GM19351 (cell line): ENCODE measurements around the gene PARD6B.
"Not testable (repeated sequence)": the region's sequence is repeated elsewhere in the genome, so short reads cannot be mapped to it uniquely, and the experiment has no call there.

Experiments
- ATAC-seq: cut with Tn5 transposase; IDR thresholded peaks from one replicate; pipeline ENCODE4 v1.9.1; 2021; ENCODE audit warnings: mild to moderate bottlenecking, moderate library complexity; ENCODE audit not compliant: unreplicated experiment

The PARD6B gene

DNA sequence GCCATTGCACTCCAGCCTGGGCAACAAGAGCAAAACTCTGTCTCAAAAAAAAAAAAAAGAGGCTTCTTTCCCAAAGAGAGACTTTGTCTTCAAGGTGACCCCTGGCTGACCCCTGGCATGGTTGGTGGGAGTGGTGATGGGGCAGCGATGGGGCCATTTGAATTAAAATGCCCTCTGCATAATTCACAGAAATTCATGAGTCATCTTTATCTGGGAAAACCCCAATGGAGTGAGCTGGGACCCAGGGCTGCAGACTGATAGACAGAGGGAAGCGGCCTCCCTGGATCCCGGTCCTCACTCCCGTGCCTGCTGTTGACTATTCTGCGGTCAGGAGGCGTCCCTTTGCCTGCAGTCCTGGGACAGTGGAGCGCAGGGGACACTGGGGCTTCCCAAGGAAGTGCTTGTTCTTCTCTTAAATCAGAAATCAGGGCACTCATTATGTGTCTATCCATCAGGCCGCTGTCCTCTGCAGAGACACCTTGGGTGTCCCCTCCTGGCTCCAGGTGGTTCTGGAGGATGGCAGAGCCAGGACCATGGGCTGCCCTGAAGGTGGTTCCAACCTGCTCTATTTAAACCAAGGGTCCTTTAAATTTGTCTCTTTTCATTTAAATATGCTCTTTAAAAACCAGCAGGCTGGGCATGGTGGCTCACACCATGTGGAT lies 40.2 kb downstream of the PARD6B start:
- ATAC-seq: not testable (repeated sequence)

DNA sequence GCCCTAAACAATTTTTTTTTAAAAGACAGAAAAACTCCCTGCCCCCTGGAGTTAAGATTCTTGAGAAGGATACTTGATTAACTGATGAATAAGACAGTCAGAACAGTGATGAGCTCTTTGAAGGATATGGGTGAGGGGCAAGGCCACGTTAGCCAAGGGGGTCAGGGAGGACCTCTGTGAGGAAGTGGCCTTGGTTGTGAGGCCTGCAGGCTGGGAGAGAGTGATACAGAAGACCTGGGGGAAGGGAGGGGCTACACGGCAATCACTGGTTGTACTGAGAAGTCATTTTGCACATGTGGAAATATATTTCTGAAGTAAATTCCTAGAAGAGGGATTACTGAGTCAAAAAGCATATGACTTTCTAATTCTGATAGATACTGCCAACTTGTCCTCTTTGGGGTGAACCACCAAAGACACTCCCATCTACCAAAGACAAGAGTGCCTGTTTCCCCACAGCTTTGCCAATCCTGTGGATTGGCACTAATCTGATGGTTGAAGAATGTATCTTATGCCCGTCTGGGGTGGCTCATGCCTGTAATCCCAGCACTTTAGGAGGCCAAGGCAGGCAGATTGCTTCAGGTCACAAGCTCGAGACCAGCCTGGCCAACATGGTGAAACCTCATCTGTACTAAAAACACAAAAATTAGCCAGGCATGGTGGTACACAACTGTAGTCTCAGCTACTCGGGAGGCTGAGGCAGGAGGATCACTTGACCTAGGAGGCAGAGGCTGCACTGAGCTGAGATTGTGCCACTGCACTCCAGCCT lies 41.2 kb downstream of the PARD6B start:
- no peak for ATAC-seq

DNA sequence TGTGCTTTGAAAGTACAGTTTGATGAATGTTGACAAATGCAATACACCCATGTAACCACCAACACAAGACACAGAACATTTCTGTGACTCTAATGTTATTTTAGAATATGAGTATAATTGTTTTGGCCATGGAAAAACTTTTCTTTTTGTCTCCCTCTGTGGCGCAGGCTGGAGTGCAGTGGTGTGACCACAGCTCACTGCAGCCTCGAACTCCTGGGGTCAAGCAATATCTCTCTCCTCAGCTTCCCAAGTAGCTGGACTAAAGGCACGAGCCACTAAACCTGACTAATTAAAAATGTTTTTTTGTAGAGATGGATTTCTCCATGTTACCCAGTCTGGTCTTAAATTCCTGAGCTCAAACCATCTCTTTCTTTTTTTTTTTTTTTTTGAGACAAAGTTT lies 43.1 kb downstream of the PARD6B start:
- ATAC-seq: no peak

DNA sequence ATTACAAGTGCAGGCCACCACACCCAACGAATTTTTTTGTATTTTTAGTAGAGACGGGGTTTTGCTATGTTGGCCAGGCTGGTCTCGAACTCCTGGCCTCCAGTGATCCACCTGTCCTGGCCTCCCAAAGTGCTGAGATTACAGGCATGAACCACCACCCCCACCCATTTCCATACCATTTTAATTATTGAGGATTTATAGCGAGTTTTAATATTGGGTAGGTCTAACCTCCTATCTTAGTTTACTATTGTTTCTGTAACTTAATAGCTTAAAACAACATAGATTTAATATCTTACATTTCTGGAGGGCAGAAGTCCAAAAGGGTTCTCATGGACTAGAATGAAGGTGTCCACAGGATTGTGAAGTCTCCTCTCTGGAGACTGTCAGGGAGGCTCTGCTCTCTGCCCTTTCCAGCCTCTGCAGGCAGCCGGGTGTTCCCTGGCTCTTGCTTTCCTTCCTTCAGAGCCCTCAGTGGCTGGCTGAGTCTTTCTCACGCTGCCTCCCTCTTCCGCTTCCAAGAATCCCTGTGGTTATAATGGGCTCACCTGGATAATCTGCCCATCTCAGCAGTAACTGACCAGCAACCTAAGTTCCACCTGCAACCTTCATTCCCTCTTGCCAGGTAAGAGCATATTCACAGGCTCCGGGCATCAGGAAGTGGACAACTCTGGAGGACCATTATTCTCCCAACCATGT lies 44.9 kb downstream of the PARD6B start:
- no peak for ATAC-seq

DNA sequence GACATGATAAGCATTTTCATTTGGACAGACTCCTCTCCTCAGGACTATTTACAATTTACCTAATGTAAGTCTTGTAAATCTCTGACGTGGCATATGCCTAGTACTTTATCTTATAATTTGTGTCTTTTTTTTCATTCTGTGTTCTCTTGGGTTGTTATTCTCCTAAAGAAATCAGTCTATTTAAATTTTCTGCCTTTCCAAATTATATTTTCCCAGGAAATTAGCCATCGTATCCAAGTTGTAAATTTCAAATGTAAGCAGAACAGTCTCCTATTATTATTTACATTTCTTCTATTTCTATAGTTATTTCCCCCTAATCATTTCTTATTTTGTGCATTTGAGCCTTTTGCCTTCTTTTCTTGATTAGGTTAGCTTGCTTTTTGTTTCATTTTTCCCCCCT lies 46.0 kb downstream of the PARD6B start:
- ATAC-seq: no peak

DNA sequence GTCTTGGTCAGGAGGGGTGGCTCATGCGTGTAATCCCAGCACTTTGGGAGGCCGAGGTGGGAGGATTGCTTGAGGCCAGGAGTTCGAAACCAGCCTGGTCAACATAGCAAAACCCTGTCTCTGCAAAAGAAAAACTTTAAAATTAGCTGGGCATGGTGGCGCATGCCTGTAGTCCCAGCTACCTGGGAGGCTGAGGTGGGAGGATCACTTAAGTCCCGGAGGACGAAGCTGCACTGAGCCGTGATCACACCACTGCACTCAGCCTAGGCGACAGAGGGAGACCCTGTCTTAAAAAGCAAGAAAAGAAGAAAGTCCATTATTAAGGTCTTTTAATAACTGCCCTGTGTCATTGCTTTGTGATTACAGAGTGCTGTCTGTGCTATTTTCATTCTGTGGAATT lies 47.6 kb downstream of the PARD6B start:
- ATAC-seq: not testable (repeated sequence)

DNA sequence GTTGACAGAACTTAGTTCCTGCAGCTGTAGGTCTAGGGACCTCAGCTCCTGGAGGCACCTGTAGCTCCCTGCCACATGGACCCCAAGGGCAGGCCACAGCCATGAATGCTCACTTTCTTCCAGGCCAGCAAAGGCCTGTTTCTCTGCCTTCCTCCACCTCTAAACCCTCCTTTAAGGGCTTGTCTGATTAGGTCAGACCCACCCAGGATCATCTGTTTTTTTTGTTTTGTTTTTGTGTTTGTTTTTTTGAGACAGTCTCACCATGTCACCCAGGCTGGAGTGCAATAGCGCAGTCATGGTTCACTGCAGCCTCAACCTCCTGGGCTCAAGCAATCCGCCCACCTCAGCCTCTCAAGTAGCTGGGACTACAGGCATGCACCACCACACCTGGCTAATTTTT lies 52.0 kb downstream of the PARD6B start:
- no peak for ATAC-seq

DNA sequence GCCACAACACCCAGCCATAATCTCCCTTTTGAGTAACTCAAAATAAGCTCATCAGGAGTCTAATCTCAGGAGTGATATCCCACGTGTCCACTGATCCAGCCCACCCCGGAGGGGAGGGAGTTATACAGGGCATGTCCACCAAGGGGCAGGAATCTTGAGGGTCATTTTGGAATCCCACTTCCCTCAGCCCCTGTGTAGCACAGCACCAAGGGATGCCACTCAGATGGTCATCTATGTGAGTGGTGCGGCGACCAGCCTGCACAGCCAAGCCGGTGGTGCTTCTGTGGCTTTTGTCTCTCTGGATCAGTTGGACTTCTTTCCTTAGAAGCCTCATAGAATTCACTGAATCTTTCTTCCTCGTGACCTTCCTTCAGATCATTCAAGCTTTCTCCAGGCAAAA lies 52.5 kb downstream of the PARD6B start:
- no peak for ATAC-seq

DNA sequence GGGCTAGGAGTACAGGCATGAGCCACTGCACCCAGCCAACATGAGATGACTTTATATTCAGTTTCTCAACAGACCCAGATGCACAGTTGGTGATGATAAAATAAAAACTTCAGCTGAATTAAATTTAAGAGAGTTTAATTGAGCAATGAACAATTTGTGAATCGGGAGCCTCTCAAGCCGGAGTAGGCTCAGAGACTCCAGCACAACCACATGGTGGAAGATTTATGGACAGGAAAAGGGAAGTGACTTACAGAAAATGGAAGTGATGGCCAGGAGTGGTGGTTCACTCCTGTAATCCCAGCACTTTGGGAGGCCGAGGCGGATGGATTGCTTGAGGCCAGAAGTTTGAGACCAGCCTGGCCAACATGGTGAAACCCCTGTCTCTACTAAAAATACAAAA lies 53.1 kb downstream of the PARD6B start:
- no peak for ATAC-seq

DNA sequence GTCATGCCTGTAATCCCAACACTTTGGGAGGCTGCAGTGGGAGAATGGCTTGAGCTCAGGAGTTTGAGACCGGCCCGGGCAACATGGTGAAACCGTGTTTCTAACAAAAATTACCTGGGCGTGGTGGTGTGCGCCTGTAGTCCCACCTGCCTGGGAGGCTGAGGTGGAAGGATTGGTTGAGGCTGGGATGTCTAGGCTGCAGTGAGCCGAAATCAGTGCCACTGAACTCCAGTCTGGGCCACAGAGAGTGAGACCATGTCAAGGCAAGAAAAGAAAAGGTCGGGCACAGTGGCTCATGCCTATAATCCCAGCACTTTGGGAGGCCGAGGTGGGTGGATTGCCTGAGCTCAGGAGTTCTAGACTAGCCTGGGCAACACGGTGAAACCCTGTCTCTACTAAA lies 55.3 kb downstream of the PARD6B start:
- ATAC-seq: no peak

DNA sequence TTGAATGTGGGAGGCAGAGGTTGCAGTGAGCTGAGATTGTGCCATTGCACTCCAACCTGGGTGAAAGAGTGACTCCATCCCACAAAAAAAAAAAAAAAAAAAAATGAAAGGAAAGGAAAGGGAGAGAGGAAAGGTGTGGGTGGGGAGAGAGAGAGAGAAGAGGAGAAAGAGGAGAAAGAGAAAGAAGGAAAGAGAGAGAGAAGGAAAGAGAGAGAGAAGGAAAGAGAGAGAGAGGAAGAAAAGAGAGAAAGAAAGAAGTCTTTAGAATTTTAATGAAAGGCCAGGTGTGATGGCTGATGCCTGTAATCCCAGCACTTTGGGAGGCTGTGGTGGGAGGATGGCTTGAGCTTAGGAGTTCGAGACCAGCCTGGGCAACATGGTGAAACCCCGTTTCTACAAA lies 55.8 kb downstream of the PARD6B start:
- ATAC-seq: no peak

DNA sequence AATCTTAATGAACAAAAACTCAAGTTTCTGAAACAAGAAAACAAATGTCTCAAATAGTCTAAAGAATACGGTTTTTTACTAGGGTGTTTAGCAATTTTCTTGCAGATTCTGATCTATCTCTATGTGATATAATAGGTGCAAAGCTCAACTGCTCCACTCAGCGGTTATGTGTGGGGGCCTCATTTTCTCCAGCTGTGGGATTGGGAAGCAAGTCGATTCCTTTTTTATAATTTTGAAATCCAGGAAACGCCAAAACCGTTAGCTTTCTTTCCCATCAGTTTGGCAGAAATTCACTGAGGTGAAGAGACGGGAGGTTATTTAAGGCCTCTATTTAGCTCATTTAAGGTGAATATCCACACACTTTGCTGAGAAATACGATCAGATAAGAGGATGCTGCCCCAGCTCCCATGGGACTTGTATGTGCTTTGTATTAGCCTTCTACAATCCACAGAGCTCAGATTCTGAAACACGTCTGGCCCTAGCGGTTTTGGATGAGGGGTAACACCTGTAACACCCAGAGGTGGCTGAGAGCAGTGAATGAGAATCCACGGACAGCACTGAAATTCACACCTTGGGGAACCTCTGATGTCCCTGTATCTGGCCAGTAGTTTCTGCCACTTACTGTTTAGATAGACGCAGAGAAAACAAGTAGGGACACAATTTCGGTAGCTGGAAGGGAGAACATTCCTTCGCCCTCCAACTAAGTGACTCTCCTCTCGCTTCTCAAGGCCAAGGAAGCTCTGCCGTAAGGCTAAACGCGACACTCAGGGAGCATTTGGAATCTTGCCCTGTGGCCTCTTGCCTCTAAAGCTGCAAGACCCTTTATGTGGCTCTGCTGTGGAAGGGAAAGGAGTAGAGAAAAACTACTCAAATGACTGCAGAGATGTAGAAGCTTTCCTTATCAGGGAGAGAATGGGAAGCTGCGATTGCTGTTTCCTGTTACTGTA lies 56.9 kb downstream of the PARD6B start:
- no peak for ATAC-seq

DNA sequence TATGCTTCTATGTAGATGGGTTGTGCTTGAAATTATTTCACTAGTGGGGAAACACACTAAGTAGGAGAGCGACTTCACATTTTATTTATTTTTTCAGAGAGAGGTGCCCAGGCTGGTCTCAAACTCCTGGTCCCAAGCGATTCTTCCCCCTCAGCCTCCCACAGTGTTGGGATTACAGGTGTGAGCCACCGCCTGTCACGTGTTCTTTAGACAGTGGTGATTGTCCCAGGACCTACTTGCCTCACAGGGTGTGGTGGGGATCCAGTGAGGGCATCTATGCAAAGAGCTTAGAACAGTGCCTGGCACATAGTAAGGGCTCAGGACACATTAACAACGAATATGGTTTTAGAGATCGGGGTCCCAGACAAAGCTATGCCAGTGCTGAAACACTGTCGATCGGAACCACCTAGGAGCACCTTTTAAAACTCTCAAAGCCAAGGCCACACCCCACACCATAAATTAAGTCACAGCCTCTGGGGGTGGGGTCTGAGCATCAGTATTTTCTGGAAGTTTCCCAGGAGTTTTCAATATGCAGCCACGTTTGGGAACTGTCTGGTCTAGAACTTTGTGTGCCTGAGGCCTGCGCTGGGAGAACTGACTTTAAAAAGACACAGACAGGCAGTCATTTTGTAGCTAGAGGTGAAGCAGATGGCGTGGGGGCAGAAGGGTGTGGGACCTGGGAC lies 58.7 kb downstream of the PARD6B start:
- no peak for ATAC-seq

DNA sequence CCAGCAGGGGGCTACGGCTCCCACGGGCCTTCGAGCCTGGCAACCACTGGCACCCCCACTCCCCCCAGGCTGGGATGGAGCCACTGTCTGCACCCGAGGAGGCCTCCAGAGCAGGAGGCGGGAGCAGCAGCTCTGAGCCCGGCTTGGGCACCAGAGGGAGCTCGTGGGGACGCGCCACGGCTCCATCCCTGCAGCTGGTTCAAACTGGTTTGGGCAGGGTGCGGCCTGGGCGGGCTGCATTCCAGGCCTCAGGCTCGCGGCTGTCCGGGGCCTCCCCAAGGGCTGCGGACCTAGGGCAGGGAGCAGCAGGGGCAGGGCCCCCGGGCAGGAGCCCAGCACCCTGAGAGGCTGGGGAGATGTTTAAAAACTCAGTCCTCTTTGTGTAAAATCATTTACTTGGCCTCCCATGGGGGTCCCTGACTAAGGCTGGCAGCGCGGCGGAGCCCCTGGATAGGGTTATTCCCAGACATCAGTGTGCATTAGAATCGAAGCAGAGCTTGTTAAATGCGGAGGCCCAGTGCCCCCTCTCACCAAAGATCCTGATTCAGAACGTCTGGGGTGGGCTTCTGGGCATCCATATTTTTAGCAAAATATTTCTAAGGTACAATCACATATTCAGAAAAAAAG lies 59.4 kb downstream of the PARD6B start:
- peak; percentile 69 for ATAC-seq

DNA sequence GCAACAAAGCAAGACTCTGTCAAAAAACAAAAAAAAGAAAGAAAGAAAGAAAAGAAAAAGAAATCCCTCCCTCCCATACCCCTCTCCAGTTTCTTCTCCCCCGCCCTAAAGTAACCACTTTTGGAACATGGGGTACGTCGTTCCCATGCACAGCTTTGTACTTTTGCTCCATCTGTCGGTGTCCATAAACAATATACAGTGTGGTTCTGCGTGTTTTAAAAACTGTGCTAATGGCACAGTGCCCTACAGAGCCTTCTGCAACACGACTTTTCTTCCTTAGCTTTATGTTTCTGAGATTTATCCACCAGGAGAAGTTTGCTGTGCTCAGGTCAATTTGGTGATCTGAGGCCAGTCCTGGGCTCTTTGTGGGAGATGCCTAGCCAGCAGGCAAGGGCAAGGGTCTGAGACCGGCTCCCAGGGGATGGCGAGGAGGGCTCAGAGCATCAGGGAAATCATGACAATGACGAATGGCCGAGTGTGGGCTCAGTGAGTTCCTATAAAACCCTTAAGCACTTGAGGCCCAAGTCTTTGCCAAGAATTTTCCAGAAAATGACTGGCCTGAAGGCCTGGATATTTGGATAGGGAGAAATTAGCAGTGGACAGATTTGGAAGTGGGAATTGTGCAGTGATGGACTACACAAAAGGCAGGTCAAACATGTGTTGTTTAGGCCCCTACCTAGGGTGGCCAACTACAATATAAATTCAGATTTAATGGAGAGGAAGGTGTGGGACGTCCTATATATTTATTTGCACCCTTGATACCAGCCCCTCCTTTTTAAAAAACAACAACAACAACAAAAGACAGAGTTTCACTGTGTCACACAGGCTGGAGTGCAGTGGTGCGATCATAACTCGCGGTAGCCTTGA lies 61.6 kb downstream of the PARD6B start:
- ATAC-seq: no peak

DNA sequence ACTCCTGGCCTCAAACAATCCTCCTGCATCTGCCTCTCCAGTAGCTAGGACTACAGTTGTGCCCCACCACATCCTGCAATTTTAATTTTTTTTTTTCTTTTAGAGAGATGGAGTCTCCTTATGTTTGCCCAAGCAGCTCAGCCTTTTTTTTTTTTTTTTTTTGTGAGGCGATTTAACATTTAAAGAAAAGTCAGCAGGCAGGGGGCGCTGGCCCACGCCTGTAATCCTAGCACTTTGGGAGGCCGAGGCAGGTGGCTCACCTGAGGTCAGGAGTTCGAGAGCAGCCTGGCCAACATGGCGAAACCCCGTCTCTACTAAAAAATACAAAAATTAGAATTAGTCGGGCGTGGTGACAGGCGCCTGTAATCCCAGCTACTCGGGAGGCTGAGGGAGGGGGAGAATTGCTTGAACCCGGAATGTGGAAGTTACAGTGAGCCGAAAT lies 62.2 kb downstream of the PARD6B start:
- not testable (repeated sequence) for ATAC-seq

DNA sequence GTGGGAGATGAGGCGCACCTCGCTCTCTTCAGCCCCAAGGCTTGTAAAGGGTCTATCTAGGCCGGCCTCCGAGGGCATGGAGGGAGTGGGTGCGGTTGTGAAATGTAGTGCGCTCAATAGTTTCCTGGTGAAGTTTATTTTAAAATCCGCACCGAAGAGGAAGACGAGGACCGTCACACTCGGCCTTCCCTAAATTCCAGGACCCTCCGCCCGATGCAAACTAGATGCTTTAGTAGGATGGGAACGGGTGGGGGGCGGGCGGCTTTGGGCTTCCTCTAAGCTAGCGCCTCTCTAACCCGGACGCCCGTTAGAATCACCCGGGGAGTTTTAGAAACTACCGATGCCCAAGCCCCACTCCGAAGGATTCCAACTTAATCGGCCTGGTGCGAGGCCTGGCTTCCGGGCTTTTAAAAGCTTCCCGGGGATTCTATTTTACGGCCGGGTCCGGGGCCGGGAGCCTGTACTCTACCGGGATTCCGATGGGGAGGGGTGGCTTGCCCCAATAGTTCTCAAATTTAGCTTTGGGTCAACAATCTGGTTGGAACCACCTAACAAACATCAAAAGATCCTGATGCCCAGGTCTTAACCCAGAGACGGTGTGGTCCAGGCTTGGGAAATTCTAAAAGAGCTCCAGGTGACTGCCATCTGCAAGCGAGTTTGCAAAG lies 62.9 kb downstream of the PARD6B start:
- ATAC-seq: no peak
